Sigmoid colon (tissue), 4 donors: ENCODE measurements around the gene ARF3.

Source experiments
- CTCF ChIP-seq, 4 experiments: fragments of 450-650 bp in 3 of 4; fragments of 200-600 bp in 1 of 4; IDR thresholded peaks; one replicate each; pipeline ENCODE4 v1.5.1; 2016 to 2019; ENCODE audit warnings: antibody characterized with exemption in 4 of 4, mild to moderate bottlenecking in 3 of 4, moderate library complexity in 2 of 4
- POLR2A ChIP-seq, 2 donors: fragments of 450-650 bp; IDR thresholded peaks; one replicate each; pipeline ENCODE4 v1.6.1; 2016; ENCODE audit warnings: antibody characterized with exemption in 2 of 2, mild to moderate bottlenecking in 2 of 2, moderate library complexity in 2 of 2
- POLR2AphosphoS5 ChIP-seq, 4 donors: sonication (generic); formaldehyde crosslinking; IDR thresholded peaks; one replicate each; pipeline ENCODE4 v1.6.1; 2017; ENCODE audit warnings: antibody characterized with exemption in 4 of 4

- TF ChIP-seq POLR2AphosphoS5 (IDR thresholded peaks at IDR 0.05) (no peak), CTCF (IDR thresholded peaks at IDR 0.05) (no peak), POLR2A (IDR thresholded peaks at IDR 0.05) (no peak)
Measured at GRCh38 chr12:48947727-48948126, 9.6 kb downstream of the ARF3 start.
